ENCODE data around the gene CPE.
"Not testable (repeated sequence)": the region's sequence is repeated elsewhere in the genome, so short reads cannot be mapped to it uniquely, and the experiment has no call there.

CPE gene

GRCh38 chr4:165410214-165410613 is 31.4 kb downstream of the CPE start:
- no peak for DNase-seq

GRCh38 chr4:165415910-165416309 is 37.1 kb downstream of the CPE start:
- DNase-seq = no peak

GRCh38 chr4:165418073-165418472 is 39.3 kb downstream of the CPE start:
- DNase-seq = no peak

GRCh38 chr4:165425629-165426028 is 46.8 kb downstream of the CPE start:
- no peak for DNase-seq

- DNase-seq = no peak
Measured at GRCh38 chr4:165426331-165426730, 47.5 kb downstream of the CPE start.

GRCh38 chr4:165426823-165427222 is 48.0 kb downstream of the CPE start:
- no peak for DNase-seq

- DNase-seq = no peak
Measured at GRCh38 chr4:165428957-165429356, 50.1 kb downstream of the CPE start.

GRCh38 chr4:165433529-165433928 is 54.7 kb downstream of the CPE start:
- no peak for DNase-seq

GRCh38 chr4:165437691-165438090 is 58.9 kb downstream of the CPE start:
- no peak for DNase-seq

- no peak for DNase-seq
Measured at GRCh38 chr4:165439344-165439743, 60.5 kb downstream of the CPE start.

- no peak for DNase-seq
Measured at GRCh38 chr4:165439981-165440380, 61.2 kb downstream of the CPE start.

GRCh38 chr4:165440415-165441158 is 61.8 kb downstream of the CPE start:
- no peak for DNase-seq

GRCh38 chr4:165443276-165443675 is 64.5 kb downstream of the CPE start:
- DNase-seq = no peak

- no peak for DNase-seq
Measured at GRCh38 chr4:165448700-165449099, 69.9 kb downstream of the CPE start.

GRCh38 chr4:165449333-165449732 is 70.5 kb downstream of the CPE start:
- no peak for DNase-seq

GRCh38 chr4:165450871-165451270 is 72.1 kb downstream of the CPE start:
- DNase-seq = no peak

- not testable (repeated sequence) for DNase-seq
Measured at GRCh38 chr4:165453140-165453539, 74.3 kb downstream of the CPE start.

- DNase-seq = no peak
Measured at GRCh38 chr4:165454426-165454825, 75.6 kb downstream of the CPE start.

GRCh38 chr4:165457793-165458192 is 79.0 kb downstream of the CPE start:
- DNase-seq = no peak

- no peak for DNase-seq
Measured at GRCh38 chr4:165458471-165458870, 79.7 kb downstream of the CPE start.

GRCh38 chr4:165461159-165461821 is 82.5 kb downstream of the CPE start:
- DNase-seq = no peak

- no peak for DNase-seq
Measured at GRCh38 chr4:165462009-165462408, 83.2 kb downstream of the CPE start.

GRCh38 chr4:165464376-165464775 is 85.6 kb downstream of the CPE start:
- no peak for DNase-seq

GRCh38 chr4:165464813-165465381 is 86.1 kb downstream of the CPE start:
- no peak for DNase-seq
